ENCODE measurements around the gene CD46.

The CD46 gene

GRCh38 chr1:207813946-207814345, 62.1 kb downstream of the CD46 start:
- no peak for DNase-seq (ENCODE audit: low read depth, low spot score)

DNA sequence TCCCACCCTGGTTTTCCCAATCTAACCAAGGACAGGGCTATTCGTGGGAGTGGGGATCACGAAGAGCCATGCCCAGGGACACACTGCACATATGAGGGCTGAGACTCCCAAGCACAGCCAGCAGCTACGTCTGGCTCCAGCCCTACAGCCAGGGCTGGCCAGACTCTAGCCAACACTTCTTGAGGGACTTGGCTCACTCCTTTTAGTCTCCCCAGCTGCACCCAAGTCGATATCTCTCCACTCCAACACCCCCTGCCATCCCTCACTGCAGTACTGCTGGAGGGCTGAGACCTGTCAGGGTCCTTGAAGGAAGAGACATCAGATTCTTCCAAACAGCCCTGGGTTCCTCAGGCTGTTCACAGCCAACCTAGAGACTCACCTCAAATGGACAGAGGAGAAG, 62.6 kb downstream of the CD46 start:
- no peak for DNase-seq (ENCODE audit: low read depth, low spot score)

DNA sequence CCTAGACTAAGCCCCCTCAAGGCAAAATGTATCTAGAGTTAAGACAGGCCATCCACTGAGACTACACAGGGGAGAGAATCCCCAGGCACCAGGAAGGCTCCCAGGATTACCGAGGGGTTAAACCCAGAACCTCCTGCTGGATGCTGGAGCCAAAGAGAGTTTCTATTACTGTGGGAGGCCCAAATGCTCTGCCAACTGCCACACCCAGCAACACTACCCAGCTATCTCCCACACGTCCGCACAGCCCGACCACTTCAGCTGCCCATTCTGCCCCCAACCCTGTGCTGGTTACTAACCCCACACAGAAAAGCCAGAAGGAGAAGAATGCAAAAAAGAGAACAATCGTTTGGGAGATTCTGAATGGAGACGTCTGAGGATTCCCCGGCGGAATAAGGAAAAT, 63.6 kb downstream of the CD46 start:
- no peak for DNase-seq (ENCODE audit: low read depth, low spot score)

GRCh38 chr1:207815913-207816291, 64.0 kb downstream of the CD46 start:
- no peak for DNase-seq (ENCODE audit: low read depth, low spot score)

DNA sequence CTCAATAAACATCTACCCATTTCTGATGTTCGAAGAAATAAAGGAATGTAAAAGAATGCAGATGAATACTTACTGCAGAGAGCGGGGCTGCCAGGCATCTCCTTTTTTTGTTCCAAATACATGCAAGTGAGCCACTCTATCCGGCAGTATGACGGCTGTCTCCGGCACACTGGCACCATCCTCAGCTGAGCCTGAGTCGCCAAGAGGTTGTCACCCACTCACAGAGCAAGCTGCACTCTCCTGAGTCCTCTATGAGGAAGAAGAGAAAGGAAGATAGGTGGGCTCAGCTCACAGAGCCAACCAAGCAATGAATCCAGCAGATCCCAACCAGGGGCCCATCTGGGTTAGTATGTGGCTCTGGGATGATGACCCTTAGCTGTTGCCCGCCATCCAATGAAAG, 65.3 kb downstream of the CD46 start:
- no peak for DNase-seq (ENCODE audit: low read depth, low spot score)

DNA sequence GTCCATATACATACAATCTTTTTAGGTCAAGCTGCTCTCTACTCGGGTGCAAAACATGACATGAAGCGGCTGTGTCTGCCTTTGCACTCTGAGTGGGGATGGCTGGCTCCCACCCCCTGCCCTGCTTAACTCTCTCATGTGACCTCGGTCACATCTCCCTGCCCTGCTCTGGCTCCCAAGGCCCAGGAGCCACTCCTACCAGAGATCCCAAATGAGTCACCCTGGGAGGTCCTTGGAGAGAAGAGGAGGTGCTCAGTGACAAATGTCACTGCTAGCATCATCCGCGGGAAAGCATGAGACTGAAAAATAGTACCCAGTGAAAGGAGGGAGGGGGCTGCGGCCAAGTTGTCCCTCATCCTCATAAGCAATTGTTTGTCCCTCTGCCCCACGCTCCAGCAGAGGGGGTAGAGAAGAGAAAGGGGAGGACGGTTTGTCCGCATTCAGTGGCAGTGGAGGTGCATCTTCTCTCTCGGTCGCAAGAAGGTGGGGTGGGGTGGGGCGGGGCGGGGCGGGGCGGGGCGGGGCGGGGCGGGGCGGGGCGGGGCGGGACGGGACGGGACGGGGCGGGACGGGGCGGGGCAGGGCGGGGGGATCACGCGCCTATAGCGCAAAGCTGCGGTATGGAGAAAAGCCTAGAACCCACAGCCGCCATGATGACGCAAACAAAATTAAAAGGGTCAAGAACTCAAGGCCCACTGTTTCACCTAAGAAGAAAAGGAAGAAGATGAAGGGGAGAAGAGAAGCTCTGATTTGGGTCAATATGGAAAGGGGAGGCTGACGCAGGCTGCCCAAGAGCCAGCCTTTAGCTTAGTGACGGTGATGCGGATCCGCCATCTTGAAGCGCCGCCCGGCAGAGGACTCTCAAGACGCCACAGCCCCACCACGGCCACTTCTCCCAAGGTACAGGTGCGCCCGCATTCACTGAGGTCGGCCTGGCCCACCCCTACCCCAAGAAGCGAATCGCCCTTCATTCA, 66.2 kb downstream of the CD46 start:
- DNase-seq (ENCODE audit: low read depth, low spot score), result no peak

DNA sequence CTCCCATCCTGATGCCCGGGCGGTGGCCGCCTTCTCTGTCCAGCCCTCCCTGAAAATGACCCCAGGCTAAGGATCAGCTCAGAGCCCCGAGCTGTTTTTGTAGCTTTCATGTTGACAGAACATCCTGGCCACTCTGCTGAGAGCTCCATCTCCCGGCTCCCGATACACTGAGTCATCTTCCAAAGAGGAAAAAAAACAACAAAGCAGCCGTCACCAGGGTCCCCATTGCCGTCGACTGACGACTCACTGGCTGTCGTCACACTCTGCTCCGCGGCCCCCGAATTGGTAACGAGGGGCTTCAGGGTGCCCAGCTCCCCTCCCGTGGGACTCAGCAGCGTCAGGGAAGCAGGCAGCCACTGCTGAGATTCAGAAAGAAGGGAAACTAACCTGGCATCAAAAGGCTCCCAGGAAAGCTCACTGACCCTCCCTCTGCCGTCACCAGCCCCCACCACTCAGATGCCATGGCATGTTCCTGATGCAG, 67.2 kb downstream of the CD46 start:
- no peak for DNase-seq (ENCODE audit: low read depth, low spot score)

GRCh38 chr1:207820568-207821463, 69.0 kb downstream of the CD46 start:
- DNase-seq (ENCODE audit: low read depth, low spot score), result no peak

- DNase-seq (ENCODE audit: low read depth, low spot score), result no peak
Measured at GRCh38 chr1:207821464-207822045, 69.7 kb downstream of the CD46 start.

- no peak for DNase-seq (ENCODE audit: low read depth, low spot score)
Measured at GRCh38 chr1:207822124-207822601, 70.3 kb downstream of the CD46 start.

- peak; percentile 67 for DNase-seq (ENCODE audit: low read depth, low spot score)
Measured at GRCh38 chr1:207822602-207823451, 71.0 kb downstream of the CD46 start.

DNA sequence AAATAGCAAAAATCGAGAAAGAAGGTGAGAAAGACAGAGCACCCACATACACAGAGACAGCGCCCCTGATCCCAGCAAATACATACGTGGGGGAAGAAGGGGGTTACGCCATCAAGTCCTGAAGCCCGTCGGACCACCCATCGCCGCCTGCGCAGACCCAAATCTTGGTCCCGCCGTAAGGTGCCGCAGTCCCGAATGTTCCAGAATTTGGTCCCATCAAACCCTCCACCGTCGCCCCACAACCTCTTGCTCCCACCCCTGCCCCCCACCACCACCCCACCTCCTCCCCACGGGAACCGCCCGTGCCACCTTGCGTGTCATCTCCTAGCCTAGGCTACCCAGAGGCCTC, 71.7 kb downstream of the CD46 start:
- no peak for DNase-seq (ENCODE audit: low read depth, low spot score)

DNA sequence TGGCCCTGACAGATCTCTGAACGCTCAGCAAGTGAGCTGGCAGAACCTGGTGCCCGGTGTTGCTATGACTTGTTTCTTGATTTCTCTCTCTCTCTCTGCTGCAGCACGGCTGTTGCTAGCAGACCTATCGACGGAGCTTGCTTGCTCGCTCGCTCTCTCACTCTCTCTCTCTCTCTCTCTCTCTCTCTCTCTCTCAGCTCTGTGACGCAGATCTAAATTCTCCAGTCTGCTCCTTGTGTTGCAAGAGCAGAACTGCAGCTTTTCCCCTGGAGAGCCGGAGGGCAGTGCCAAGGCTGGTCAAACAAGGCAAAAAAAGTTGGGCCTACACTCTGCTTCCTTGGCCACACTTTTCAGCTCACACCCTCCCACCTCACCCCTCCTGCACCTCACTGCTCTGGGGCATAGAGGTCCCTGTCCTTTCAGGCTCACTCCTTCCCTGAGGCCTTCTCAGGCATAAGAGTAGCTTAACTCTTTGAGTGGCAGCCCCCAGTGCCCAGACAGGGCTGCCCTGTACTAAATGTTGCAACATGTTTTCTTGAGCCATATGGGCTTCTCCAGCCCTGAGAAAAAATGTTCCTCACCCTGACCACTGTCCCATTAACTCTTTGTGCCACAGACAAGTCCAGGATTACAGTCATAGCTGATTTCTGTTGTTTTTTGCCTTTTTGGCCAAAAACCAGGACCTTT, 72.2 kb downstream of the CD46 start:
- peak; percentile 29 for DNase-seq (ENCODE audit: low read depth, low spot score)

DNA sequence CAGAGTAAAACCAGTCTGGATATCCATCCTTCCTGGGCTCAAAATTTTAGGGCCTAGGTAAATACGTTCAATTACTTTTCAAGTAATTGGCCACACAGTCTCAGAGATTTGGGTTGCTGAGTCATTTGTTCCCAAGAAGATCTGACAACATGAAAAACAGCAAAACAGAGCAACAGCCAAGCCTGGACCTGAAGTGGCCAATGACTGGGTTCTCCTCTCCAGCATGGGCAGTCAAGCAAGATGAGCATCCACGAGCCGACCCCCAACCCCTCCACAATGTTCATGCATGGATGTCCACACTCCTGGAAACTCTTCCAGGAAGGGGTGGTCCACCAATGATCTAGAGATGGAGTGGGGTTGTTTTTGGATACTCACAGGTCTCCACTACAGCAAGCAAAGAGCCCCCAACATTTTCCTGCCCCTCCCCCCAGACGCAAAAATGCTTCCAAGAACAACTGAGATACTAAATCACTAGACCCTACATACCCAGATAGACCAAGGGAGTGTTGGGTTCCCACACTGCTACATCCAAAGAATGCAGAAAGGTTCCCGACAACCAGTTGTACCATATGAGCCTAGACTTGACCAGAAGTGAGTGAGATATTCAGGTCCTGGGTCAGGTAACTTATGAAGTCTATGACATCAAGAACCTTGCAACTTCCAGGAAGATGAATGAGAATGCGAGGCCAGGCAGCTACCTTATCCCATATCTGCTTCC, 73.0 kb downstream of the CD46 start:
- DNase-seq (ENCODE audit: low read depth, low spot score), result no peak

- no peak for DNase-seq (ENCODE audit: low read depth, low spot score)
Measured at GRCh38 chr1:207825409-207825695, 73.5 kb downstream of the CD46 start.

GRCh38 chr1:207825719-207826556, 74.1 kb downstream of the CD46 start:
- DNase-seq (ENCODE audit: low read depth, low spot score), result peak; percentile 79

DNA sequence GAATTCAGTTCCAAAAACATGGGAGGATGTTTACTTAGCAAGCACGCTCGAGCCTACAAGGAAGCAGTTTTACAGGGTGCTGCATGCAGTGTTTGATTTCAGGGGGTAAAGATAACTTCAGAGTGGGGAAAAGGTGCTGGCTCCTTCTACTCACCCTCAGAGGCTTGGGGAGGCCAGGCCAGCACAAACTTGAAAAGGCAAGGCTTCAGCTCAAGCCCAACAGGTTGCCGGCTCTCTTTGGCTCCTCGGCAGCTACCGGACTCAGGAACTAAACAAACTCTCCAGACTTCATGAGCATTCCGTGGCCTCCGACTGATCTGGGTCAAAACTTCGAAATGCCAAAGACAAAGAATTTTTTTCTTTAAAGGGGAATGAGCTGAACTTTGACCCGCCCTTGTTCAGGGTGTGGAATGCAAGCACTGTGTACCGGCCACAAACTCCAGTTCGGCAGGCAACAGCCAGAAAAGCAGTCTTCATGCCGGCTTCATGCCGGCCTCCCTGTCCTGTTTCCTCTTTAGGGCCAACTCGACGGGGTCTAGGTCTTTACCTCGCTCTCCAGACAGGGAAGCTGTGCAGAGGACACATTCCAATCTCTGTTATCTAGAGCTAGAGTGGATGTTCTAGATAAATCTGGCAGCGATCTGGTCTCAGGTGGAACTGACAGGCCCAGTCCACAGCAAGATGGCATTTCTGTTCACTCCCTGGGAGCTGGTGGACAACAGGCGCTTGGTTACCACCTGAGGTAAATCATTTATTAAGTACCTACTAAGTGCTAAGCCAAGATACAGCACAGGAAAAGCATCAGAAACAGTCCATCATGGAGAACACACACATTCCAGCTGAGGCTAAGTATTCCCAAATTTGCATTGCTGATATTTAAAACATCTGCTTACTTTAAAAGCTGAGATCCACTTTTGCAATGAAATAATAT, 75.0 kb downstream of the CD46 start:
- DNase-seq (ENCODE audit: low read depth, low spot score), result no peak

- no peak for DNase-seq (ENCODE audit: low read depth, low spot score)
Measured at GRCh38 chr1:207827488-207827830, 75.6 kb downstream of the CD46 start.
